Stimulated activated CD4-positive, alpha-beta T cell treated with anti-CD3 and anti-CD28 coated beads, Interleukin-12 subunit alpha, Interleukin-12 subunit beta, amount 100 ng/mL, for 4 hours (primary cell): ENCODE data around the gene PYURF.

ENCODE experiments used
- DNase-seq: peaks from one replicate; pipeline ENCODE4 v3.0.0-alpha.2; 2020

The PYURF gene

GRCh38 chr4:88503344-88503743 lies 20.2 kb downstream of the PYURF start:
- DNase-seq = no peak

DNA sequence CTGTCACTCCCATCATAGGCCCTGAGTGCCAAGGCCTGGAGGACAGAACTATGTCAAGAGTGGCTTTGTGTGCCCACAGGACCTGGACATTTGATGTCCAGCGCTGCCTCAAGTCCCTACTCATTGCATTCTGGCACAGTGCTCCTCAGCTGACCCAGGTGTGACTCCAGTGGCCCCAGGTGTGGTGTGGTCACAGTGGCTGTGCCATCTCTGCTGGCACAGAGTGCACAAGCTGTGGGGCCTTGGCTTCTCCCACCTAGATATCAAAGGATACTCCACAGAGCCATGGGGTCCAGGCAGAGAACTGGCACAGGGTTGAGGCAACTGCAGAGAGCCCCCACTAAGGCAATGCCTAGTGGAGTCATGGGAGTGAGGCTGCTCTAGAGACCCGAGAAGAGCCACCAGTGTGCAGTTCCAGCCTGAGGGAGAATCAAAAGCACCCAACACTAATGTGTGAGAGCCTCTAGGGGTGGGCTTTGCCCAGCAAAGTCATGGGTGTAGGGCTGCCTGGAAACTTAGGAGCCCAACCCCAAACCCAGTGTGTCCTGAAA lies 25.6 kb downstream of the PYURF start:
- DNase-seq = no peak

DNA sequence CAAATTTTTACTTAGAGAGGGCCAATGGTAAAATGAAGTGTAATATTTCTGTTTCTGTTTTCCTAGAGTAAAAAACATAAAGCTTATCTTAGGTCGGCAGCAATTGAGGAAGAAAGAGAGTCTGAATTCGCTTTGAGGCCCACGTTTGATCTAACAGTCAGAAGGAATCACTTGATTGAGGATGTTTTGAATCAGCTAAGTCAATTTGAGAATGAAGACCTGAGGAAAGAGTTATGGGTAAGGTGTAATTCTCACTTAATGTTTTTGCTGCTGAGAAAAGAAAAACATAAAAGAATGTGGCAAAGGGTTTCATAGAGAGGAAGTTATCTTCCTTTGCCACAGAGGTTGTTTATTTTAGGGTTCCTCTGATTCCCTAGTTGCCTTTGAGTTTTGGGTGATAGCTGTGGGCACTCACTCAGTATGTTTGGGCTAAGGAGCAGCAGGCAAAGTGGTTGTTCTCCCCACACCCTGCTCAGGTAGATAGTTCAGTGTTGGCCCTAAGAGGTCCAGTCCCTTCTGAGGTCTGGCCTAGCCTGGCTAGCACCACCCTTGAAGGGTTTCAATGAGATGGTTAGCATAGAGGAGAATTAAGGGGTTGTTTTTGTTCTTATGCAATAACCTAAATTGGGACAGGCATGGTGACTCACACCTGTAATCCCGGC lies 34.3 kb downstream of the PYURF start:
- no peak for DNase-seq

DNA sequence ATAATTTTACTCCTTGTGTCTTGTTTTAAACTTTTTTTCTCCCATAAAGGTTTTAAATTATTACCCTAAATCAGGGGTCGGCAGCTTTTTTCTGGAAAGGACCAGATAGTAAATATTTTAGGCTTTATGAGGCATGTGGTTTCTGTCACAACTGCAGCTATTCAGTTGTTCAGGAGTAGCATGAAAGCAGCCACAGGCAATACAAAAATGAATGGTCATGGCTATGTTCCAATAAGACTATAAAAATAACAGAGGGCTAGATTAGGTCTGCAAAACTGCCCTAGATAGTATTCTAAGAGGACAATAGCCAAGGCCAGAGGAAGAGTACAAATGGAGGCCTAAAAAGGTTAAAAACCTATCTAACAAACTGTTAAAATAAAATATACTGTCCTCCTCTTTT lies 42.0 kb downstream of the PYURF start:
- DNase-seq = no peak

DNA sequence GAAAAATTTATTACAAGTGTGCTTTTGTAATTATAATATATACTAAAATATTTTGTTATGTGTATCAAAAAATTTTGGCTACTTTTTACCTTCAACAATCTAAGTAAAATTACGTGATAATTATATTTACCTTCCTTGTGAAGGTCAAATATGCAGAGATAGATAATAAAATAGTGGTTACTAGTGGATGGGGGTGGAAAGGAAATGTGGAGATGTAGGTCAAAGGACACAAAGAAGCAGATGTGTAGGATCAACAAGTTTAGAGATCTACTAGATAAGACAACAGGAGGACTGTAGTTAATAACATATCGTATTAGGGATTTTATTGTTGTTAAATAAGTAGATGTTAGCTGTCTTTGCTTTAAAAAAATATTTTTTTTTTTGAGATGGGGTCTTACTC lies 45.3 kb downstream of the PYURF start:
- no peak for DNase-seq

DNA sequence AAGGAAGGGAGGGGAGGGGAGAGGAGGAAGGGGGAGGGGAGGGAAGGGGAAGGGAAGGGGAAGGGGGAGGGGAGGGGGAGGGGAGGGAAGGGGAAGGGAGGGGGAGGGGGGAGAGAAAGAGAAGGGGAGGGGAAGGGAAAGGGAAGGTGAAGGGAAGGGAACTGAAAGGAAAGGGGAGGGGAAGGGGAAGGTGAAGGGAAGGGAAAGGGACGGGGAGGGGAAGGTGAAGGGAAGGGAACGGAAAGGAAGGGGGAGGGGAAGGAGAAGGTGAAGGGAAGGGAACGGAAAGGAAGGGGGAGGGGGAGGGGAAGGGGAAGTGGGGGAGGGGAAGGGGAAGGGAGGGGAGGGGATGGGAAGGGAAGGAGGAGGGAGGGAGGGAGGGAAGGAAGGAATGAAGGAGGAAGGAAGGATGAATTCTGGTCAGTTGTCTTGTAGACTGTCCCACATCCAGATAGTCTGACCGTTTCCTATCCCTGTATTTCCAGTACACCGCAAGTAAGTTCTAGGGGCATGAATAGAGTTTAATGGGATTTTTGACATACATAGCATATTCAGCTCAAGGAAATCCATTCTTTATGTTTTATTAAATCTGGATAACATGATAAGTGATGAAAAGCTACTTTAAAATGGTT lies 46.2 kb downstream of the PYURF start:
- no peak for DNase-seq
